ENCODE results near the gene SLC8A1. TPM values are rescaled to one million over a fixed set of nuclear protein-coding genes. Genes with fewer than 3 reads are reported as not detected.

Gene SLC8A1
- total RNA-seq, 1 donor from 2014 or later, result 5.7 TPM

DNA sequence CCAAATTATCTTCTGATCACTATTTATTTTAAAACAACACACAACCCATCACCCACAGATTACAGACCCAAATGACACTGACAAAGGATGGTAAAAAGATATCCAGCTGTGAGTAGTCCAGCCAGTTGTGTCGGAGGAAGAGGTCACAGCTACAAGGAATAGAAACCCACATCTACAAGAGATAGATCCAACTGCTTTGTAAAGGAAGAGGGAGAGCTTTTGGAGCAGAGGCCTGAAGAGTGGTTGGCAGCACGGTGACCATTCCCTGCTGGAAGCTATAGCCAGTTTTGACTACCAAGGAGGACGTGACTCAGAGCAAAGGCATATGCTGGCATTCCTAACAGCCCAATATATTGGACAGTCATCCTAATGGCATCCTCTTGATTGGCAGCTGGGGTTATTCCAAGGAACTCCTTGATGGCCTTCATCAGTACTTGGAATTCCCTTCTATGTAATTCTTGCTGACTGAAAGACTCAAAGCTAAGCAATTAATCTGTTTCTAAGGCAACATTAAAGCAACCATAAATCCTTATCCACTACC is 17.1 kb downstream of the SLC8A1 start:
- H3K36me3 Mint-ChIP-seq (ENCODE audit: insufficient read depth), result no peaks in the 10 kb centered on the region
- H3K27ac Mint-ChIP-seq, result no peak overlapping the region
- H3K4me1 Mint-ChIP-seq (ENCODE audit: low read depth), result no peaks in the 10 kb centered on the region
- H3K9me3 Mint-ChIP-seq (ENCODE audit: low read depth), result no peaks in the 10 kb centered on the region
- no peak overlapping the region for H3K4me3 Mint-ChIP-seq (ENCODE audit: low read depth)
- TF ChIP-seq, protein P1, sequence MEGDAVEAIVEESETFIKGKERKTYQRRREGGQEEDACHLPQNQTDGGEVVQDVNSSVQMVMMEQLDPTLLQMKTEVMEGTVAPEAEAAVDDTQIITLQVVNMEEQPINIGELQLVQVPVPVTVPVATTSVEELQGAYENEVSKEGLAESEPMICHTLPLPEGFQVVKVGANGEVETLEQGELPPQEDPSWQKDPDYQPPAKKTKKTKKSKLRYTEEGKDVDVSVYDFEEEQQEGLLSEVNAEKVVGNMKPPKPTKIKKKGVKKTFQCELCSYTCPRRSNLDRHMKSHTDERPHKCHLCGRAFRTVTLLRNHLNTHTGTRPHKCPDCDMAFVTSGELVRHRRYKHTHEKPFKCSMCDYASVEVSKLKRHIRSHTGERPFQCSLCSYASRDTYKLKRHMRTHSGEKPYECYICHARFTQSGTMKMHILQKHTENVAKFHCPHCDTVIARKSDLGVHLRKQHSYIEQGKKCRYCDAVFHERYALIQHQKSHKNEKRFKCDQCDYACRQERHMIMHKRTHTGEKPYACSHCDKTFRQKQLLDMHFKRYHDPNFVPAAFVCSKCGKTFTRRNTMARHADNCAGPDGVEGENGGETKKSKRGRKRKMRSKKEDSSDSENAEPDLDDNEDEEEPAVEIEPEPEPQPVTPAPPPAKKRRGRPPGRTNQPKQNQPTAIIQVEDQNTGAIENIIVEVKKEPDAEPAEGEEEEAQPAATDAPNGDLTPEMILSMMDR (IDR thresholded peaks at IDR 0.05; ENCODE audit: unreplicated experiment), result no peak
- DNase-seq (ENCODE audit: low spot score, unreplicated experiment), result no peak
- H3K27me3 Mint-ChIP-seq, result no peaks in the 10 kb centered on the region

DNA sequence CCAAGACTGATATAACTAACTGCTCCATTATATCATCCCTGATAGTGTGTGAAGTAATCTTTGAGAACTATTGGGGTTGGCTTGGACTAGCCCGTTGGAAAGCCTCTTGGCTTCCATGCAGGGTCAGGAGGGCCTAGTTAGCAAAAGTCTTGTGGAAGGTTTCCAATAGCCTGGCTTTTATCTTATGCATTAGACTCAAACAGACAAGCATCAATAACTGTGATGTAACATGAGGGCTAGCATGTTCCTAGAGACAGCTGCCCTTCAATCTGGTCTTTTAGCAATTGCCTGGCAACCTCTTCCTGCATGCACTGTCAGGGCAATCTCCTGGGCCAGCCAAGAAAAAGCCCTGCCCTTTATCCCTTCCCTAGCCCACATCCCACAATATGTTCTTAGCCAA is 18.2 kb downstream of the SLC8A1 start:
- no peaks in the 10 kb centered on the region for H3K9me3 Mint-ChIP-seq (ENCODE audit: low read depth)
- no peaks in the 10 kb centered on the region for H3K36me3 Mint-ChIP-seq (ENCODE audit: insufficient read depth)
- H3K27ac Mint-ChIP-seq, result no peak overlapping the region
- H3K27me3 Mint-ChIP-seq, result no peaks in the 10 kb centered on the region
- no peaks in the 10 kb centered on the region for H3K4me1 Mint-ChIP-seq (ENCODE audit: low read depth)
- no peak overlapping the region for H3K4me3 Mint-ChIP-seq (ENCODE audit: low read depth)
- TF ChIP-seq, protein P1 (IDR thresholded peaks at IDR 0.05; ENCODE audit: unreplicated experiment), result no peak
- no peak for DNase-seq (ENCODE audit: low spot score, unreplicated experiment)

DNA sequence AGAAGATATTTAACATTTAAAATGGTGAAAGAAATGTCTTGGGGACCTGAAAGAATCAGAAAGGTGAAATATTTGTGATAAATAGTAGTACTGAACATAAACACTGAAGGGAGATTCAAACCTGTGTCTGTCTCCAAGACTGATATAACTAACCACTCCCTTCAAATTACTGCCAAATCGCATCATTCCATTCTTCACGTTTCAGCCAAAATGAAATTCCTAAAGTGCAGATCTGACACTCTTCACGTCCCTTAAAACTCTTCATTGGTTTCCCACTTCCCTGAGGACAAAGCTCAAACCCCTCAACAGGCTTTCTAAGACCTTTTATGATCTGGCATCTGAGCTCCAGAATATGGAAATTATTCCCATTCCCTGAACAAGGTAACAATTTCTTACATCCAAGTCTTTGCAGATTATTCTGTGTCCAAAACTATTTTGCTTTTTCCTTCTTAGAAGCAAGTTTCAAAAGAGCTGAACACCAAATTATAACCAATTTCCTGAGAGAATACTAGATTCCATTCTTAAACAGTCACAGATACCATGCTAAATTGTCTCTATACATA is 18.9 kb downstream of the SLC8A1 start:
- no peak overlapping the region for H3K27ac Mint-ChIP-seq
- H3K27me3 Mint-ChIP-seq, result no peaks in the 10 kb centered on the region

DNA sequence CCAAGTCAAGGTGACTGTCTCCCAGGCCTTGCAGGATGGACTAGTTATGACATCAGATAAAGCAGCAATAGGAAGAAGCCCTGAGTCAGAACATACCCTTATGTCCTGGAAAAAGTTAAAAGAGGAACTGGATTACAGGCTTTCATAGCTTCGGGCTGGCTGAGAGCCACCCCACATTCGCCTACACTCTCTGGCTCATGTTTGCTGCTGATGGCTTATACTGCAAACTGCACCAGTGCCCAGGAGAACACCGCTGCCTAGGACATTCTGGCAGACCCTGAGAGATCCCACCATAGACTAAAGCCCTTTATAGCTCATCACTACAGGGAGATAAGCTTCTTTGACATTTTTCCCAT is 20.3 kb downstream of the SLC8A1 start:
- TF ChIP-seq, protein P1 (IDR thresholded peaks at IDR 0.05; ENCODE audit: unreplicated experiment), result no peak
- no peak for DNase-seq (ENCODE audit: low spot score, unreplicated experiment)
- Mint-ChIP-seq H3K27ac (no peak overlapping the region), H3K4me1 (ENCODE audit: low read depth) (no peaks in the 10 kb centered on the region), H3K36me3 (ENCODE audit: insufficient read depth) (no peaks in the 10 kb centered on the region), H3K27me3 (no peaks in the 10 kb centered on the region), H3K4me3 (ENCODE audit: low read depth) (no peak overlapping the region), H3K9me3 (ENCODE audit: low read depth) (no peaks in the 10 kb centered on the region)

More for the DNA sequence above, 18.9 kb downstream of the SLC8A1 start:
- no peaks in the 10 kb centered on the region for H3K4me1 Mint-ChIP-seq (ENCODE audit: low read depth)
- H3K9me3 Mint-ChIP-seq (ENCODE audit: low read depth), result no peaks in the 10 kb centered on the region
- no peaks in the 10 kb centered on the region for H3K36me3 Mint-ChIP-seq (ENCODE audit: insufficient read depth)
- TF ChIP-seq, protein P1 (IDR thresholded peaks at IDR 0.05; ENCODE audit: unreplicated experiment), result no peak
- no peak for DNase-seq (ENCODE audit: low spot score, unreplicated experiment)
- no peak overlapping the region for H3K4me3 Mint-ChIP-seq (ENCODE audit: low read depth)

DNA sequence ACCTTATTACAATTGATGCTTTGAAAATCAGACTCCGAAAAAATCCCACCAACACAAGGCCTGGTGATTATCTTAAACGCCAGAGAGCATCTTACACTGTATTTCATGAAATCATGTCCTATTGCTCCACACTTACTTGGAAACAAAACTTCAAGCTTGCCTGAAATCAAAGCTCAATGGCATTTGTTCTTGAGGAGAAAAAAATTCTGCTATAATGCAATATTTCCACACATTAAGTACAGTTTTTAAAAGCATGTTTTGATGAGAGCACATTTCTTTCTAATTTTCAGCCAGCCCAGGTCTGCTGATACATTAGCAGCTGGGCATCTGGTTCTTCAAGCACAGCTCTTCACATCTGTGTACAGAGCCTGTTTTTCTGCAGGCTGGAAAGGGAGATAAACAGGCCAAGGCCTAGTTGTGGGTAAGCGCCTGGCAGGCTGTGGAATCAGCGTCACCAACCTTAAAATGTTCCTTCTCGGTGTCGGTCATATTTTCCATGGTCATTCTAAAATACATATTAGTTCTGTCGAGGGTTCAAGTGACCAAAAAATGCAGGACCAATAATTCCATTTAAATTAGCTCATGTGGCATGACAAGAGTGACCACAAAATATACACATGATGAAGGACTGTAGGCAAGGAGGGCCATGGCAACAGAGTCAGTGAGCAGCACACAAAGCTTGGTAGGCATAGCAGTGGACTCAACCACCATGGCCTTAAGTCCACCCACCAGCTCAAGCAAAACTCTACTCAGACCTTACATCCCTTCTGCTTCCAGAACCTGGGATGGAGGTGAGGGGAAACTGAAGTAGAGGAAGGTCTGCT is 20.9 kb downstream of the SLC8A1 start:
- H3K27me3 Mint-ChIP-seq, result no peaks in the 10 kb centered on the region
- TF ChIP-seq, protein P1 (IDR thresholded peaks at IDR 0.05; ENCODE audit: unreplicated experiment), result no peak
- no peaks in the 10 kb centered on the region for H3K36me3 Mint-ChIP-seq (ENCODE audit: insufficient read depth)
- H3K4me3 Mint-ChIP-seq (ENCODE audit: low read depth), result no peak overlapping the region
- no peaks in the 10 kb centered on the region for H3K4me1 Mint-ChIP-seq (ENCODE audit: low read depth)
- no peaks in the 10 kb centered on the region for H3K9me3 Mint-ChIP-seq (ENCODE audit: low read depth)
- peak overlapping the region; percentile 5 for H3K27ac Mint-ChIP-seq
- DNase-seq (ENCODE audit: low spot score, unreplicated experiment), result no peak

All from progenitor cell of endocrine pancreas (in vitro differentiated cells).